Neural progenitor cell (in vitro differentiated cells): ENCODE data around the gene LDB2.

ENCODE experiments used
- CTCF ChIP-seq: fragments of 200-600 bp; sonication (generic); IDR thresholded peaks from 2 replicates; pipeline ENCODE4 v1.5.1; 2017; ENCODE audit warnings: antibody characterized with exemption, mild to moderate bottlenecking
- EZH2phosphoT487 ChIP-seq: fragments of 200-600 bp; sonication (generic); IDR thresholded peaks from 2 replicates; pipeline ENCODE4 v1.6.1; 2017; ENCODE audit warnings: antibody characterized with exemption

- TF ChIP-seq CTCF (no peak), EZH2phosphoT487 (no peak)
Measured at GRCh38 chr4:16670727-16671126, 227.7 kb downstream of the LDB2 start.
